Measurements from ENCODE around the gene PLBD1. TPM values are rescaled to one million over a fixed set of nuclear protein-coding genes. Genes with fewer than 3 reads are reported as not detected.

Gene PLBD1
- total and polyA plus RNA-seq, 8 donors: 0.87 to 38.2 (median 8.3) TPM; not detected in 2

DNA sequence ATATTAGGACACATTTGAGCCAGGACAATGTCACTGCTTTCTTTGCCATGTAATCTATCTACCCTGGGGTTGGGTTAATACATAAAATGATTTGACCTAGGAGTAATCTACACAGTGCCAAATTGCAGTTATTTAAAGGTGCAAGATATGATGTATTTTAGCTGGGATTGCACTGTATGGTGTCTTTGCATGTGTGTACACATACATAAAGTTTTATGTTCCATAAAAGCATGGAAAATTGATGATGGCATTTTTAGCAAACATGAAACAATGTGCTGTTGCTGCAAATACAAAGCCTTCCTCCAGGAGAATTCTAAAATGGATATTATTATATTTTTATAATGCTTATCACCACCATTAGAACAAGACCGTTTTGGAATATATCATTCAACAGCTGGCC lies 24.0 kb upstream of the PLBD1 start:
- H3K4me1 ChIP-seq: no peaks in the 10 kb centered on the region
- WGBS, 5 donors: 42 to 69% (median 63%) methylated on average over 1 of the region's 1 CpG
- TF ChIP-seq EP300 (IDR thresholded peaks at IDR 0.05): no peak
- no peak for TF ChIP-seq POLR2AphosphoS5 (IDR thresholded peaks at IDR 0.05)
- TF ChIP-seq POLR2A (IDR thresholded peaks at IDR 0.05): no peak
- TF ChIP-seq, protein P1, sequence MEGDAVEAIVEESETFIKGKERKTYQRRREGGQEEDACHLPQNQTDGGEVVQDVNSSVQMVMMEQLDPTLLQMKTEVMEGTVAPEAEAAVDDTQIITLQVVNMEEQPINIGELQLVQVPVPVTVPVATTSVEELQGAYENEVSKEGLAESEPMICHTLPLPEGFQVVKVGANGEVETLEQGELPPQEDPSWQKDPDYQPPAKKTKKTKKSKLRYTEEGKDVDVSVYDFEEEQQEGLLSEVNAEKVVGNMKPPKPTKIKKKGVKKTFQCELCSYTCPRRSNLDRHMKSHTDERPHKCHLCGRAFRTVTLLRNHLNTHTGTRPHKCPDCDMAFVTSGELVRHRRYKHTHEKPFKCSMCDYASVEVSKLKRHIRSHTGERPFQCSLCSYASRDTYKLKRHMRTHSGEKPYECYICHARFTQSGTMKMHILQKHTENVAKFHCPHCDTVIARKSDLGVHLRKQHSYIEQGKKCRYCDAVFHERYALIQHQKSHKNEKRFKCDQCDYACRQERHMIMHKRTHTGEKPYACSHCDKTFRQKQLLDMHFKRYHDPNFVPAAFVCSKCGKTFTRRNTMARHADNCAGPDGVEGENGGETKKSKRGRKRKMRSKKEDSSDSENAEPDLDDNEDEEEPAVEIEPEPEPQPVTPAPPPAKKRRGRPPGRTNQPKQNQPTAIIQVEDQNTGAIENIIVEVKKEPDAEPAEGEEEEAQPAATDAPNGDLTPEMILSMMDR (IDR thresholded peaks at IDR 0.05): no peak
- DNase-seq: no peak
- H3K27me3 ChIP-seq: no peaks in the 10 kb centered on the region
- no peak overlapping the region for H3K4me3 ChIP-seq
- H3K36me3 ChIP-seq: no peaks in the 10 kb centered on the region
- peaks cover 0 to 9% (median 0%) of the 10 kb centered on the region in 4 donors for H3K9me3 ChIP-seq
- H3K27ac ChIP-seq: no peak overlapping the region
- intact Hi-C loops (cut with DNase I; ENCODE audit: low total_unique reads): no loop called here

DNA sequence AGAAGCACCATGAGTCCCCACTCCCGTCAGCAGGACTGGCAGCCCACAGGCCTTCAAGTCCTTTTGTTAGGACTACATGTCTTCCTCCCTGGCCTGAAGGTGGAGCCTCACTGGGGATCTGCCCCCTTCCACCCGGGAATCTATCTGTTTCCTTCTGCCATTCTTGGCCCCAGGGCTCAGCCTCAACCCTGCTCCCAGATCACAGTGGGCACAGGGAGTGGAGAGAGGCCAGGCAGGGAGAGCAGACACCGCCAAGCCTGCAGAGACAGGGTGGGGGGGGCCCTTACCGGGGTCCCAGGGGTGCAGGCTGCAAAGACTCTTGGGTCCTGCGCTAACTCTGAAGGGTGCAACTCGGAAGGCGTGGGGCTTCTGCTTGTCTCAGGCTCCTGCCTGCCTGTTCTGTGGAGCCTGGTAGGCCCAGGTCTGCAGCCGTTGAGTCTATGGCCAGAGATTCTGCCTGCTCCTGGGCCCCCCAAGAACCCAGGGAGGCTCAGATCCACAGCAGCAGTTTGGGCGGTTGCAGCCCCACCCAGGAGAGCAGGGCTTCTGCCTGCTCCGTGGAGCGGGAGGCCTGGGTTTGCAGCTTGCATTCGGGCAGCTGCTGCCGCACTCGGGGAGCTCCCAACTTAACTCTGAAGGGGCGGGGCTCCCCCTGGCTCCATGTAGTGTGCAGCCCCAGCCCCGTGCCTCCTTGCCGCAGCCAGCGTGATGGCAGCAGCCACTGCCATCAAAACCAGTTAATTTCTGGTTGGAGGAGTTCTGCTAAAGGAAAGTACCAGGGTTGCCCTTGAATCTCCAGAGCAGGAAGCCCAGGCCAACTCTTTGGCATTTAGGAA lies 21.7 kb upstream of the PLBD1 start:
- intact Hi-C loops (cut with DNase I; ENCODE audit: low total_unique reads): no loop called here
- Histone ChIP-seq H3K36me3 (no peaks in the 10 kb centered on the region), H3K4me3 (no peak overlapping the region), H3K27ac (no peak overlapping the region), H3K27me3 (no peaks in the 10 kb centered on the region), H3K9me3 (peaks cover 0 to 2% (median 0%) of the 10 kb centered on the region in 4 donors), H3K4me1 (no peaks in the 10 kb centered on the region)
- DNase-seq: no peak
- TF ChIP-seq POLR2A (IDR thresholded peaks at IDR 0.05) (no peak), POLR2AphosphoS5 (IDR thresholded peaks at IDR 0.05) (no peak), EP300 (IDR thresholded peaks at IDR 0.05) (no peak)
- TF ChIP-seq, protein P1 (IDR thresholded peaks at IDR 0.05): no peak
- 85 to 95% (median 90%) methylated on average over 9 to 18 of the region's 18 CpGs for WGBS, 5 donors

DNA sequence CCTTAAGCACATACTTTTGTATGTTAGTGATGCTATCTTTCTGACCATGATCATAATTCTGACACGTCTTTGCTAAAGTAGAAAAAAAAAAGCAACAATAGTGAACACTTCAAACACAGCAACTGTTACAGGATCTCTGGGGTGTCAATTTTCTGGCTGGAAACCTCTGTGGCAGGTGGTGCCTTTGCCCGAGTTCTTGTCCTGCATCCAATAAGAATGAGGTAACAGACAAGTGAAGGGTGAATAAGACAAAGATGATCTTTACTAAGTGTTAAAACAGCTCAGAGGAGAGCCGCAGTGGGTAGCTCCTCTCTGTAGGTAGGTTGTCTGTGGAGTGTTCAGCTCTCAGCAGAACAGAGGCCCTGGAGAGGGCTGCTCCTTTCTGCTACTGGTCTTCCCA lies 20.9 kb upstream of the PLBD1 start:
- intact Hi-C loops (cut with DNase I; ENCODE audit: low total_unique reads): no loop called here
- no peak overlapping the region for H3K27ac ChIP-seq
- no peaks in the 10 kb centered on the region for H3K9me3 ChIP-seq
- no peaks in the 10 kb centered on the region for H3K36me3 ChIP-seq
- H3K27me3 ChIP-seq: no peaks in the 10 kb centered on the region
- DNase-seq: no peak
- H3K4me3 ChIP-seq: no peak overlapping the region
- WGBS, 5 donors: 89 to 100% (median 93%) methylated on average over 3 of the region's 3 CpGs
- TF ChIP-seq POLR2AphosphoS5 (IDR thresholded peaks at IDR 0.05) (no peak), EP300 (IDR thresholded peaks at IDR 0.05) (no peak), POLR2A (IDR thresholded peaks at IDR 0.05) (no peak)
- TF ChIP-seq, protein P1 (IDR thresholded peaks at IDR 0.05): no peak
- no peaks in the 10 kb centered on the region for H3K4me1 ChIP-seq

DNA sequence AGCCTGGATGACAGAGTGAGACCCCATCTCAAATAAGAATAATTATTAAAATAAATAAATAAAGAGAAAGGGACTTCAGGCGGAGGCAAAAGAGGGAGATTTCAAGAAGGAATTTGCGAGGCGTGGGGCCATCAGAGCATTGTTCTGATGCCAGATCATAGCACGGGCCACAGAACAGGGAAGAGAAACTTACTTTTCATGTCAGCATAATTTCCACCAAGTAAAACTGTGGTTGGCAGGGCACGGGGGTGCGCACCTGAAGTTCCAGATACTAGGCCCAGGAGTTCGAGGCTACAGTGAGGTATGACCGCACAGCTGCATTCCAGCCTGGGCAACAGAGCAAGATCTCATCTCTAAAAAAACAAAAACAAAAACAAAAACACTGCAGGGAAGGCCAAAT lies 11.0 kb upstream of the PLBD1 start:
- no peak for DNase-seq
- H3K4me1 ChIP-seq: peaks cover 0 to 5% (median 0%) of the 10 kb centered on the region in 4 donors
- H3K4me3 ChIP-seq: no peak overlapping the region
- no peaks in the 10 kb centered on the region for H3K36me3 ChIP-seq
- intact Hi-C loops (cut with DNase I; ENCODE audit: low total_unique reads): no loop called here
- H3K27me3 ChIP-seq: no peaks in the 10 kb centered on the region
- 92 to 94% (median 93%) methylated on average over 8 of the region's 8 CpGs for WGBS, 5 donors
- no peaks in the 10 kb centered on the region for H3K9me3 ChIP-seq
- TF ChIP-seq EP300 (IDR thresholded peaks at IDR 0.05) (no peak), POLR2A (IDR thresholded peaks at IDR 0.05) (no peak), POLR2AphosphoS5 (IDR thresholded peaks at IDR 0.05) (no peak)
- TF ChIP-seq, protein P1 (IDR thresholded peaks at IDR 0.05): no peak
- no peak overlapping the region for H3K27ac ChIP-seq
